ENCODE measurements around the gene OGG1.
A peak's percentile ranks its signal among the peaks of the same experiment; 100 is the strongest.

The OGG1 gene

DNA sequence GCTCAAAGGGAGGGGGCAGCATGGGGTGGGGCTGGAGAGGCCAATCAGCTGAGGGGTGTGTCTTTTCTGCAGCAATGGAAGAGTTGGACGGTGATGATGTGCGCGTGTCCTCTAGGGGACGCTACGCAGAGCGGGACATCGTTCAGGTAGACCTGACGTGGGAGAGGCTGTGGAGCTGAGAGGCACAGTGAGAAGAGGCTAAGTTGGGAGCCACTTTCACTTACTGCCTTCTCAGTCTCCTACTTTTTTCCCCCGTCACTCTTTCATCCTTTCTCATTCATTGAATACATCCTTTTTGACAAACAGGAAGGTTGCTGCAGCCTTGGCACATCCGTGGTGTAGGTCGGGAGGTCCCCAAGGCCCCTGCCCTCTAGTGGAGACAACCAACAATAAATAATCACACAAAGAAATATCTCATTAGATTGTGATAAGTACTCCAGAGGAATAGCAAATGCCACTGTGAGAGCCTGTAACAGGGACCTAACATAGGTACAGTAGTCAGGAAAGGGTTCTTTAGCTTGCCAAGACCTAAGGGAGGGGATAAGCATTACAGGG is 22.6 kb upstream of the OGG1 start:
- no peak overlapping the region for H3K27ac ChIP-seq (ENCODE audit: low read depth, low read length)
- no peak overlapping the region for H3K4me3 ChIP-seq (ENCODE audit: low read depth in 1 of 5, low read length in 5 of 5)
- H3K4me1 ChIP-seq (ENCODE audit: control insufficient read depth in 5 of 5, insufficient read depth in 5 of 5, low read length in 5 of 5) = peaks cover 0 to 13% (median 7%) of the 10 kb centered on the region in 5 donors
- H3K9me3 ChIP-seq (ENCODE audit: control insufficient read depth in 5 of 5, low read length in 5 of 5) = no peaks in the 10 kb centered on the region
- H3K9ac ChIP-seq (ENCODE audit: low read length in 5 of 5) = no peak overlapping the region
- H3K27me3 ChIP-seq (ENCODE audit: control insufficient read depth in 5 of 5, insufficient read depth in 4 of 5, low read length in 5 of 5) = no peaks in the 10 kb centered on the region
- H3K36me3 ChIP-seq (ENCODE audit: control insufficient read depth in 5 of 5, insufficient read depth in 5 of 5, low read length in 5 of 5) = no peaks in the 10 kb centered on the region

DNA sequence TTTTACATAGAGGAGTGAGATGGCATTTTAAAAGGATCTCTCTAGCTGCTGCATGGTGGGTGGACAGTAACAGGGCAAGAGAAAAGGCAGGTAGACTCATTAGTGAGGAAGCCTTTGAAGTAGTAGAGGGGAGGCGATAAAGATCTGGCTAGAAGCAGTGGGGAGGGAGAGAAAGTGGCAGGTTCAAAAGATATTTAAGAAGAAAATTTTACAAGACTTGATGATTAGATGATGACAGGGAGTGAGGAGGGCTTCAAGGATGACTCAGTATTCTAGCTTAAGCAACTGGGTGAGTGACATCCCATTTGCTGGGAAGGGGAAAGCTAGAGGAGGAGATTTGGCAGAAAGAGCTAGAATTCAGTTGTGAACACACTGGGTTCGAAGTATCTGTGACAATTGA is 22.0 kb upstream of the OGG1 start:
- Histone ChIP-seq H3K9me3 (ENCODE audit: control insufficient read depth in 5 of 5, low read length in 5 of 5) (no peaks in the 10 kb centered on the region), H3K9ac (ENCODE audit: low read length in 5 of 5) (no peak overlapping the region), H3K27ac (ENCODE audit: low read depth, low read length) (no peak overlapping the region), H3K36me3 (ENCODE audit: control insufficient read depth in 5 of 5, insufficient read depth in 5 of 5, low read length in 5 of 5) (no peaks in the 10 kb centered on the region), H3K27me3 (ENCODE audit: control insufficient read depth in 5 of 5, insufficient read depth in 4 of 5, low read length in 5 of 5) (no peaks in the 10 kb centered on the region), H3K4me3 (ENCODE audit: low read depth in 1 of 5, low read length in 5 of 5) (no peak overlapping the region), H3K4me1 (ENCODE audit: control insufficient read depth in 5 of 5, insufficient read depth in 5 of 5, low read length in 5 of 5) (peaks cover under 1 to 19% (median 13%) of the 10 kb centered on the region in 5 donors)

DNA sequence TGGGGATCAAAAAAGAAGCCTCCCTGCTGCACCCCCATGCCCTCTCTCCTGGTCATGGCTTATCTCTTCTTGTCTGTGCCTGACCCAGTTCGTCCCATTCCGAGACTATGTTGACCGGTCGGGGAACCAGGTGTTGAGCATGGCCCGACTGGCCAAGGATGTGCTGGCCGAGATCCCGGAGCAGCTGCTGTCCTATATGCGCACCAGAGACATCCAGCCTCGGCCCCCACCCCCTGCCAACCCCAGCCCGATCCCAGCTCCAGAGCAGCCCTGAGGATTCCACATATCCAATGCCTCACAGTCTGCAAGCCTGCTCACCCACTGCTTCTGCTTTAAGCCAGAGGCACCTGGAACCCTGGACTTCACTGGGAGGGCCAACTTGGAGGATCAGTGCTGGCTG is 20.3 kb upstream of the OGG1 start:
- peaks cover 6 to 32% (median 26%) of the 10 kb centered on the region in 5 donors for H3K4me1 ChIP-seq (ENCODE audit: control insufficient read depth in 5 of 5, insufficient read depth in 5 of 5, low read length in 5 of 5)
- H3K4me3 ChIP-seq (ENCODE audit: low read depth in 1 of 5, low read length in 5 of 5) = no peak overlapping the region
- no peaks in the 10 kb centered on the region for H3K27me3 ChIP-seq (ENCODE audit: control insufficient read depth in 5 of 5, insufficient read depth in 4 of 5, low read length in 5 of 5)
- peaks cover 0 to 5% (median 4%) of the 10 kb centered on the region in 5 donors for H3K36me3 ChIP-seq (ENCODE audit: control insufficient read depth in 5 of 5, insufficient read depth in 5 of 5, low read length in 5 of 5)
- no peaks in the 10 kb centered on the region for H3K9me3 ChIP-seq (ENCODE audit: control insufficient read depth in 5 of 5, low read length in 5 of 5)
- no peak overlapping the region for H3K27ac ChIP-seq (ENCODE audit: low read depth, low read length)
- no peak overlapping the region for H3K9ac ChIP-seq (ENCODE audit: low read length in 5 of 5)

- Histone ChIP-seq H3K4me3 (ENCODE audit: low read depth in 1 of 5, low read length in 5 of 5) (peak overlapping the region; percentile 45 to 93 (median 77)), H3K27ac (ENCODE audit: low read depth, low read length) (peak overlapping the region; percentile 91), H3K9ac (ENCODE audit: low read length in 5 of 5) (peak overlapping the region in 3 of 5 donors; percentile 26 to 48 (median 26)), H3K27me3 (ENCODE audit: control insufficient read depth in 5 of 5, insufficient read depth in 4 of 5, low read length in 5 of 5) (no peaks in the 10 kb centered on the region), H3K9me3 (ENCODE audit: control insufficient read depth in 5 of 5, low read length in 5 of 5) (no peaks in the 10 kb centered on the region), H3K4me1 (ENCODE audit: control insufficient read depth in 5 of 5, insufficient read depth in 5 of 5, low read length in 5 of 5) (peaks cover 6 to 35% (median 26%) of the 10 kb centered on the region in 5 donors), H3K36me3 (ENCODE audit: control insufficient read depth in 5 of 5, insufficient read depth in 5 of 5, low read length in 5 of 5) (peaks cover 0 to 17% (median 14%) of the 10 kb centered on the region in 5 donors)
Observed at GRCh38 chr3:9730657-9731205, 19.0 kb upstream of the OGG1 start.

DNA sequence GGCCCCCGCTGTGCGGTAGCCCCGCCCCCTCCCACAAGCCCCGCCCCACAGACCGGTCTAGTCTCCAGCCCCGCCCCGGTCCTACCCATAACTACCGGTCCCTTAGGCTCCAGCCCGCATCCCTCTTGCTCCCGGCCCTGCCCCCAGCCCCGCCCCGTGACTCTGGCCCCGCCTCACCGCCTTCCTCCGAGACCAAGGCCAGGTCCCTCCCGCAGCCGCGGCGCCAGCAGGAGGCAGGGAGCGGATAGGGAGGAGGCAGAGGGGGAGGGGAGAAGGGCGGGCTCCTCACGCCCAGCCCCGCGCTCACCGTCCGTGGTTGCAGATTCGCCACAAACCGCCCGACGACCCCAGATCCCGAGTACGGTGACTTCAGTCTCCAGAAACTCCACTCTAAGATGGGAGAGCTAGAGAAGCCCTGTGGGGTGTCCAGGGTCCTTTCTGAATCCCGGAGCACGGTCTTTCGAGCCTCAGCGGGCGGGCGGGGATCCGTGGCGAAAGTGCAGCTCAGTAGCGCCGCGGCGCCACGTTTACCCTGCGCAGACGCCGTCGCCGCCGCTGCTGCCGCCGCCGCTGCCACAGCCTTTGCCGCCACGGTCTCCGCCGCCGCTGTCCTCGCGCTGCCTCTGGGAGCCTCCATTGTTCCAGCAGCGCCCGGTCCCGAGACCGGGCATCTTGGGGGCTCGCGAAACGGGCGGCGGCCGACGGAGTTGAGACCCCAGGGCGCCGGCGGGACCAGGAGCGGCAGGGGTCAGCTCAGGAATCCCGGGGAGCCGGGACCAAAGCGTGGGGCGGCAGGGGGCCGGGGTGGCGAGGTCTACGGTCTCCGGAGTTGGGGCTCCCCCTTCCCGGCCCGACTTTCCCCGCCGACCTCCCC is 18.3 kb upstream of the OGG1 start, which contains the start of gene BRPF1:
TSS of gene BRPF1 (plus strand) at position 530 of the 874 bp plus-strand sequence. CDS start 2,406 bp downstream, outside the sequence.
- no peaks in the 10 kb centered on the region for H3K27me3 ChIP-seq (ENCODE audit: control insufficient read depth in 5 of 5, insufficient read depth in 4 of 5, low read length in 5 of 5)
- peaks cover 0 to 23% (median 18%) of the 10 kb centered on the region in 5 donors for H3K36me3 ChIP-seq (ENCODE audit: control insufficient read depth in 5 of 5, insufficient read depth in 5 of 5, low read length in 5 of 5)
- H3K4me1 ChIP-seq (ENCODE audit: control insufficient read depth in 5 of 5, insufficient read depth in 5 of 5, low read length in 5 of 5) = peaks cover 6 to 35% (median 26%) of the 10 kb centered on the region in 5 donors
- H3K9me3 ChIP-seq (ENCODE audit: control insufficient read depth in 5 of 5, low read length in 5 of 5) = no peaks in the 10 kb centered on the region
- H3K27ac ChIP-seq (ENCODE audit: low read depth, low read length) = peak within 1 kb of the TSS; percentile 91
- H3K4me3 ChIP-seq (ENCODE audit: low read depth in 1 of 5, low read length in 5 of 5) = peak within 1 kb of the TSS; percentile 81 to 93 (median 86)
- peak within 1 kb of the TSS; percentile 59 to 97 (median 95) for H3K9ac ChIP-seq (ENCODE audit: low read length in 5 of 5)

DNA sequence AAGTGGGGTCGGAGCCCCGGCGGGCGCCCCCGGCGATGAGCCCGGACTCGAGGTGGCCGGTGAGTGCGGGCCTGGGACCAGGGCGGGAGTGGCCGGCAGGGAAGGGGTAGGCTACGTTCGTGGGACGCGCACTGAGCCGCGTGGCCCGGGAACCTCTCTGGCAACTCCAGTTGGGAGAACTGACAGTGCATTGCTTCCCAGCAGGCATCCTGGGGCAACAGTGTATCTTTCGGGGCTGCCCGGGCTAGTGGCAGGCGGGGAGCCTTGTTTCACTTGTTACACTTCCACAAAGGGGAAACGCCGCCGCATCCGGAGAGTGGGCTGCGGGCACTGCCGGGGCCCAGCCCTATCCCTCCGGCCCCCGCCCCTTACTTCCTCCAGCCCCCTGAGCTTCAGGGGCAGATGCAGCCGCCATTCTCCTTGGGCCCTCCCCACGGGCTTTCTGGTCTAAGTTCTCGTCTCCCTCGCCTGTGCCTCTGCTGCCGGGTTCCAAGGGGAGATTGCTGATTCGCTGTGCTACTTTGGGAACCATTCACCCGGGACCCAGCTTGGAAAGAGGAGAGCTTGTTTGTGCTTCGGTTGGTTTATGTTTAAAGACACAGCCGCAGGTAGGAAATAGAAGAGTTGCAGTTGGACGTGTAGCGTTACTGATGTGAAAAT is 17.5 kb upstream of the OGG1 start:
- peak overlapping the region; percentile 91 for H3K27ac ChIP-seq (ENCODE audit: low read depth, low read length)
- peak overlapping the region; percentile 59 to 97 (median 95) for H3K9ac ChIP-seq (ENCODE audit: low read length in 5 of 5)
- H3K9me3 ChIP-seq (ENCODE audit: control insufficient read depth in 5 of 5, low read length in 5 of 5) = no peaks in the 10 kb centered on the region
- H3K4me1 ChIP-seq (ENCODE audit: control insufficient read depth in 5 of 5, insufficient read depth in 5 of 5, low read length in 5 of 5) = peaks cover 6 to 35% (median 26%) of the 10 kb centered on the region in 5 donors
- H3K27me3 ChIP-seq (ENCODE audit: control insufficient read depth in 5 of 5, insufficient read depth in 4 of 5, low read length in 5 of 5) = no peaks in the 10 kb centered on the region
- peak overlapping the region; percentile 81 to 93 (median 86) for H3K4me3 ChIP-seq (ENCODE audit: low read depth in 1 of 5, low read length in 5 of 5)
- H3K36me3 ChIP-seq (ENCODE audit: control insufficient read depth in 5 of 5, insufficient read depth in 5 of 5, low read length in 5 of 5) = peaks cover 3 to 30% (median 25%) of the 10 kb centered on the region in 5 donors

GRCh38 chr3:9732740-9733115 is 17.0 kb upstream of the OGG1 start:
- Histone ChIP-seq H3K27me3 (ENCODE audit: control insufficient read depth in 5 of 5, insufficient read depth in 4 of 5, low read length in 5 of 5) (no peaks in the 10 kb centered on the region), H3K9ac (ENCODE audit: low read length in 5 of 5) (peak overlapping the region; percentile 59 to 97 (median 95)), H3K9me3 (ENCODE audit: control insufficient read depth in 5 of 5, low read length in 5 of 5) (no peaks in the 10 kb centered on the region), H3K27ac (ENCODE audit: low read depth, low read length) (no peak overlapping the region), H3K4me1 (ENCODE audit: control insufficient read depth in 5 of 5, insufficient read depth in 5 of 5, low read length in 5 of 5) (peaks cover 6 to 32% (median 26%) of the 10 kb centered on the region in 5 donors), H3K36me3 (ENCODE audit: control insufficient read depth in 5 of 5, insufficient read depth in 5 of 5, low read length in 5 of 5) (peaks cover 4 to 35% (median 29%) of the 10 kb centered on the region in 5 donors), H3K4me3 (ENCODE audit: low read depth in 1 of 5, low read length in 5 of 5) (peak overlapping the region; percentile 81 to 93 (median 86))

DNA sequence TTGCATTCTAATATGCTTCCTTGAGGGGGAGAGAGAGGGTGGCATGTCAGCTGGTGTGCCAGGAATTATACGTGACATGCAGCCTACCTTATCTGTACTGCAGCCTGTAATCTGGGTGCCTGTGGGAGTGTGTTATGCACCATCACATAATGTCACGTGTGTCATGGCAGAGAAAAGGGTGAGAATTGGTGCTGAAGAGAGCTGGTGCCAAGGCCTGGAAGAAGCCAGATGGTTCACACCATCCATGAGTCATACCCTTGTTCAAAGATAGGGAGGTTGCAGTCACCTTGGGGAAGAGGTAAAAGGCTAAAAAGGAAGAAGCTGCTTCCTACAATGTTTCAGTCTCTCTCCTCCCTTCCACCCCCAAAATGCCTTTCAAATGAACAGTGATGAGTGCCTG is 12.9 kb upstream of the OGG1 start:
- H3K9ac ChIP-seq (ENCODE audit: low read length in 5 of 5) = no peak overlapping the region
- no peaks in the 10 kb centered on the region for H3K9me3 ChIP-seq (ENCODE audit: control insufficient read depth in 5 of 5, low read length in 5 of 5)
- H3K27me3 ChIP-seq (ENCODE audit: control insufficient read depth in 5 of 5, insufficient read depth in 4 of 5, low read length in 5 of 5) = no peaks in the 10 kb centered on the region
- H3K4me3 ChIP-seq (ENCODE audit: low read depth in 1 of 5, low read length in 5 of 5) = no peak overlapping the region
- peaks cover 6 to 25% (median 20%) of the 10 kb centered on the region in 5 donors for H3K4me1 ChIP-seq (ENCODE audit: control insufficient read depth in 5 of 5, insufficient read depth in 5 of 5, low read length in 5 of 5)
- H3K36me3 ChIP-seq (ENCODE audit: control insufficient read depth in 5 of 5, insufficient read depth in 5 of 5, low read length in 5 of 5) = peaks cover 13 to 76% (median 70%) of the 10 kb centered on the region in 5 donors
- no peak overlapping the region for H3K27ac ChIP-seq (ENCODE audit: low read depth, low read length)

DNA sequence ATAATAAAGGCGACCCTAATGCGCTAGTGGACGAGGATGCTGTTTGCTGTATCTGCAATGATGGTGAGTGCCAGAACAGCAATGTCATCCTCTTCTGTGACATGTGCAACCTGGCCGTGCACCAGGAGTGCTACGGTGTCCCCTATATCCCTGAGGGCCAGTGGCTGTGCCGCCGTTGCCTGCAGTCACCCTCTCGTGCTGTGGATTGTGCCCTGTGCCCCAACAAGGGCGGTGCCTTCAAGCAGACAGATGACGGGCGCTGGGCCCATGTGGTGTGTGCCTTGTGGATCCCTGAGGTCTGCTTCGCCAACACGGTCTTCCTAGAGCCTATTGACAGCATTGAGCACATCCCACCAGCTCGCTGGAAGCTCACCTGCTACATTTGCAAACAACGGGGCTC is 10.6 kb upstream of the OGG1 start:
- no peaks in the 10 kb centered on the region for H3K27me3 ChIP-seq (ENCODE audit: control insufficient read depth in 5 of 5, insufficient read depth in 4 of 5, low read length in 5 of 5)
- no peak overlapping the region for H3K9ac ChIP-seq (ENCODE audit: low read length in 5 of 5)
- peaks cover 17 to 98% (median 92%) of the 10 kb centered on the region in 5 donors for H3K36me3 ChIP-seq (ENCODE audit: control insufficient read depth in 5 of 5, insufficient read depth in 5 of 5, low read length in 5 of 5)
- no peaks in the 10 kb centered on the region for H3K9me3 ChIP-seq (ENCODE audit: control insufficient read depth in 5 of 5, low read length in 5 of 5)
- H3K4me1 ChIP-seq (ENCODE audit: control insufficient read depth in 5 of 5, insufficient read depth in 5 of 5, low read length in 5 of 5) = peaks cover 0 to 4% (median 0%) of the 10 kb centered on the region in 5 donors
- H3K27ac ChIP-seq (ENCODE audit: low read depth, low read length) = no peak overlapping the region
- H3K4me3 ChIP-seq (ENCODE audit: low read depth in 1 of 5, low read length in 5 of 5) = no peak overlapping the region
